Loucy (cell line): ENCODE data around the gene LMAN1L.

Experiments
- H2AFZ ChIP-seq: fragments of 200-600 bp; sonication (generic); 2 replicates; pipeline ENCODE4 v1.6.0; 2016; ENCODE audit warnings: antibody characterized with exemption, mild to moderate bottlenecking, low read length, moderate library complexity
- H3F3A ChIP-seq: fragments of 200-600 bp; 2 replicates; pipeline ENCODE4 v1.6.0; 2016; ENCODE audit warnings: antibody characterized with exemption, low read depth, mild to moderate bottlenecking
- H3K27me3 ChIP-seq: fragments of 200-600 bp; sonication (generic); 2 replicates; pipeline ENCODE4 v1.6.1; 2014; ENCODE audit warnings: low read length, mild to moderate bottlenecking; ENCODE audit not compliant: insufficient read depth, poor library complexity, severe bottlenecking
- H3K36me3 ChIP-seq: fragments of 200-600 bp; sonication (generic); 2 replicates; pipeline ENCODE4 v1.6.1; 2016; ENCODE audit warnings: low read length; ENCODE audit not compliant: insufficient read depth
- H3K4me1 ChIP-seq: fragments of 200-600 bp; sonication (generic); 2 replicates; pipeline ENCODE4 v1.5.1; 2014; ENCODE audit warnings: low read length, mild to moderate bottlenecking; ENCODE audit not compliant: insufficient read depth, poor library complexity, severe bottlenecking
- H3K4me2 ChIP-seq: fragments of 200-600 bp; sonication (generic); 2 replicates; pipeline ENCODE4 v1.6.0; 2014; ENCODE audit warnings: antibody characterized with exemption, low read length, low read depth, mild to moderate bottlenecking; ENCODE audit not compliant: poor library complexity, severe bottlenecking
- H3K4me3 ChIP-seq: fragments of 200-600 bp; sonication (generic); 2 replicates; pipeline ENCODE4 v1.5.1; 2014; ENCODE audit warnings: low read length, mild to moderate bottlenecking, mixed read lengths; ENCODE audit not compliant: poor library complexity, severe bottlenecking
- H3K79me2 ChIP-seq: fragments of 200-600 bp; sonication (generic); 2 replicates; pipeline ENCODE4 v1.6.1; 2014; ENCODE audit warnings: low read length; ENCODE audit not compliant: insufficient read depth
- H3K9ac ChIP-seq: fragments of 200-600 bp; sonication (generic); 2 replicates; pipeline ENCODE4 v1.6.0; 2014; ENCODE audit warnings: mild to moderate bottlenecking, low read depth, low read length, moderate library complexity; ENCODE audit not compliant: poor library complexity, severe bottlenecking
- H3K9me2 ChIP-seq: fragments of 200-600 bp; sonication (generic); replicated peaks from 2 replicates; pipeline ENCODE4 v1.6.1; 2016; ENCODE audit warnings: low read depth, low read length, mixed read lengths
- H3K9me3 ChIP-seq: fragments of 200-600 bp; sonication (generic); 2 replicates; pipeline ENCODE4 v1.6.1; 2014; ENCODE audit warnings: mild to moderate bottlenecking, antibody characterized with exemption, low read length, low read depth; ENCODE audit not compliant: insufficient read depth
- H4K20me1 ChIP-seq: fragments of 200-600 bp; sonication (generic); 2 replicates; pipeline ENCODE4 v1.6.0; 2014; ENCODE audit warnings: antibody characterized with exemption, low read length, mild to moderate bottlenecking; ENCODE audit not compliant: insufficient read depth, poor library complexity, severe bottlenecking
- EZH2phosphoT487 ChIP-seq: fragments of 200-600 bp; IDR thresholded peaks from 2 replicates; pipeline ENCODE4 v1.6.1; 2018; ENCODE audit warnings: antibody characterized with exemption, mild to moderate bottlenecking, moderate library complexity, borderline replicate concordance
- TF ChIP-seq, protein P1 (sequence below): fragments of 200-600 bp; sonication (generic); conservative IDR thresholded peaks from 2 replicates; pipeline ENCODE4 v1.5.1; 2014; ENCODE audit warnings: mild to moderate bottlenecking, antibody characterized with exemption, low read length

Gene LMAN1L

DNA sequence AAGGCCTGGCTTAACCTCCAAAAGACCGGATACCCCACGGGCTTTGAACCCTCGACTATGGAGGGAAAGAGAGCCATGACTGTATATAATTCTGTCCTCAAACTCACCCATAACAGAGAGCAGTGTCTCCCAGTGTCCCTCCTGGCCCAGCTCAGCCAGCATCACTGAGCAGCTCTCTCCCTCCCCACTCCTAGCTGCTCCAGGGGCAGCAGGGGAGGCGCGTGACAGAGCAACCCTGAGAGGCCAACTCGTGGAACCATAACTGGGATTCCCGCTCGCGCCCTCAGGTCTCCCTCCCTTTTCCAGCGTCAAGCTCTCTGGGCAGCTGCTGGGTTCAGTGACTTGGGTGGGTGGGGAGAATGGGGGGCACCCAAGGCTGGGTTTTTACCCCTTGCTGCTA is 13.2 kb downstream of the LMAN1L start:
- TF ChIP-seq EZH2phosphoT487 = no peak
- TF ChIP-seq, protein P1, sequence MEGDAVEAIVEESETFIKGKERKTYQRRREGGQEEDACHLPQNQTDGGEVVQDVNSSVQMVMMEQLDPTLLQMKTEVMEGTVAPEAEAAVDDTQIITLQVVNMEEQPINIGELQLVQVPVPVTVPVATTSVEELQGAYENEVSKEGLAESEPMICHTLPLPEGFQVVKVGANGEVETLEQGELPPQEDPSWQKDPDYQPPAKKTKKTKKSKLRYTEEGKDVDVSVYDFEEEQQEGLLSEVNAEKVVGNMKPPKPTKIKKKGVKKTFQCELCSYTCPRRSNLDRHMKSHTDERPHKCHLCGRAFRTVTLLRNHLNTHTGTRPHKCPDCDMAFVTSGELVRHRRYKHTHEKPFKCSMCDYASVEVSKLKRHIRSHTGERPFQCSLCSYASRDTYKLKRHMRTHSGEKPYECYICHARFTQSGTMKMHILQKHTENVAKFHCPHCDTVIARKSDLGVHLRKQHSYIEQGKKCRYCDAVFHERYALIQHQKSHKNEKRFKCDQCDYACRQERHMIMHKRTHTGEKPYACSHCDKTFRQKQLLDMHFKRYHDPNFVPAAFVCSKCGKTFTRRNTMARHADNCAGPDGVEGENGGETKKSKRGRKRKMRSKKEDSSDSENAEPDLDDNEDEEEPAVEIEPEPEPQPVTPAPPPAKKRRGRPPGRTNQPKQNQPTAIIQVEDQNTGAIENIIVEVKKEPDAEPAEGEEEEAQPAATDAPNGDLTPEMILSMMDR = no peak

DNA sequence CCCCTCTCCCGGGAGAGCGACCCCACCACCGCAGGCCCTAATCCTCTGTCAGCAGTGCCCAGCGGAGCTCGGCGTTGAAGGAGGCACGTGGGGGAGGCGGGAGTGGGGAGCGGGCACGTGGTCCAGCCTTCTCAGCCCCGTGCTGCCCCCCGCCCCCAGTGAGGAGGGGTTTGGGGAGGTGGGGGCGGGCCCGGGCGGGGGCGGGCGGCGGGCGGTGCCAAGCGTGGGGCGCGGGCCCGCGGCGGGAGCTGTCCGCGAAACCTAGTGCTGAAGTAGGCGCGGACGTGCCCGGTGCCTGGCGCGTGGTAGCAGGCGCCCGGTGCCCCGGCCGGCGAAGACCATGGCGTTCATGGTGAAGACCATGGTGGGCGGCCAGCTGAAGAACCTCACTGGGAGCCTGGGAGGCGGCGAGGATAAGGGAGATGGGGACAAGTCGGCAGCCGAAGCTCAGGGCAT is 13.8 kb downstream of the LMAN1L start, which contains the start of gene CPLX3:
TSS of gene CPLX3 (plus strand) at position 264 of the 456 bp plus-strand sequence. CDS start at position 341, 77 bp downstream.
- Histone ChIP-seq H3K36me3 (no peaks in the 10 kb centered on the region), H3K9me2 (no peaks in the 10 kb centered on the region), H2AFZ (no peak within 1 kb of the TSS), H3K27me3 (no peaks in the 10 kb centered on the region), H3K4me1 (no peaks in the 10 kb centered on the region), H3K4me2 (no peak within 1 kb of the TSS), H3K9me3 (no peaks in the 10 kb centered on the region), H3K4me3 (no peak within 1 kb of the TSS), H3K79me2 (no peaks in the 10 kb centered on the region), H4K20me1 (no peaks in the 10 kb centered on the region), H3F3A (no peaks in the 10 kb centered on the region), H3K9ac (no peak within 1 kb of the TSS)
- no peak for TF ChIP-seq EZH2phosphoT487
- TF ChIP-seq, protein P1 = no peak

More for the DNA sequence above, 13.2 kb downstream of the LMAN1L start:
- Histone ChIP-seq H3K36me3 (no peaks in the 10 kb centered on the region), H3K4me2 (no peak overlapping the region), H3K4me3 (no peak overlapping the region), H3K9me2 (no peaks in the 10 kb centered on the region), H3K9me3 (no peaks in the 10 kb centered on the region), H3K79me2 (no peaks in the 10 kb centered on the region), H3K4me1 (no peaks in the 10 kb centered on the region), H3K27me3 (no peaks in the 10 kb centered on the region), H3K9ac (no peak overlapping the region), H2AFZ (no peak overlapping the region), H4K20me1 (no peaks in the 10 kb centered on the region), H3F3A (no peaks in the 10 kb centered on the region)

DNA sequence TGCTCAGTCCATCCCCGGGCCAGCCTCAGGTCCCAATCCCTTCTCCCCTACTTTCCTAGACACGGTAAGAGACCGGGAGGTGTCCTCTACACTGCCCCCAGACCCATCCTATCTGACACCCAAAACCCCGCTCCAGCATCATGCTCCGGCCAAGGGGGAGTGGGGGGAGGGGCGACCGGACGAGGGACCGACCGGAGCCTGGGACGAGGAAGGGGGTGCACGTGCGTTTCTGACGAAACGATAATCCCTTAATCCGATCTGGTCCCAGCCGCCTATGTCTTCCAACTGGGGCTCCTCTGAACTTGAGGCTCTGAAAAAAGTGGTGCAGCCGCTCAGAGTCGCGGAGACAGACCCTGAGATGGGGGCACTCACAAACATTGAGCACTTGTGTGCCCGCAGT is 14.3 kb downstream of the LMAN1L start:
- H3K27me3 ChIP-seq = no peaks in the 10 kb centered on the region
- no peaks in the 10 kb centered on the region for H3F3A ChIP-seq
- TF ChIP-seq EZH2phosphoT487 = no peak
- TF ChIP-seq, protein P1 = no peak
- H4K20me1 ChIP-seq = no peaks in the 10 kb centered on the region
- no peaks in the 10 kb centered on the region for H3K79me2 ChIP-seq
- no peaks in the 10 kb centered on the region for H3K4me1 ChIP-seq
- no peaks in the 10 kb centered on the region for H3K36me3 ChIP-seq
- H3K4me3 ChIP-seq = no peak overlapping the region
- no peak overlapping the region for H3K9ac ChIP-seq
- H2AFZ ChIP-seq = no peak overlapping the region
- no peaks in the 10 kb centered on the region for H3K9me3 ChIP-seq
- H3K9me2 ChIP-seq = no peaks in the 10 kb centered on the region
- H3K4me2 ChIP-seq = no peak overlapping the region
